HepG2 (cell line): ENCODE results near the gene IL22RA1. TPM values are rescaled to one million over a fixed set of nuclear protein-coding genes. Genes with fewer than 3 reads are reported as not detected.

Experiments used
- ATAC-seq: fragments of 200-7000 bp; cut with Tn5 transposase; 3 replicates; pipeline ENCODE4 v1.9.1; 2020; ENCODE audit warnings: mild to moderate bottlenecking, moderate library complexity
- BruUV-seq: library from RNA; stranded (reverse); fragments of 400-500 nt; replicated peaks from 2 replicates; lab custom pipeline; 2021; lab: Mats Ljungman, UMichigan
- CTCF ChIA-PET: fragments of 300-600 bp; formaldehyde crosslinking; extraction: SDS; loops from one replicate; lab custom pipeline; 2021; ENCODE audit warnings: low total read pairs, inconsistent platforms, low intra/inter-chr PET ratio; lab: Yijun Ruan, JAX
- POLR2A ChIA-PET: fragments of 350-600 bp; sonication (Branson Sonifier 250); formaldehyde crosslinking; loops from one replicate; lab custom pipeline; 2020; ENCODE audit warnings: antibody characterized with exemption, inconsistent platforms; lab: Yijun Ruan, JAX
- DNase-seq: peaks from one replicate; pipeline ENCODE4 v3.0.0-alpha.2; 2015; ENCODE audit warnings: low spot score
- FAIRE-seq: peaks from 3 replicates; lab custom pipeline; 2011; peaks lifted over from hg19 to GRCh38; lab: Jason Lieb, UNC
- H2AFZ ChIP-seq: one replicate; pipeline ENCODE4 v1.6.1; 2011; ENCODE audit warnings: low read length, inconsistent platforms
- H3K27ac ChIP-seq: fragments of 300-600 bp; 3 replicates; pipeline ENCODE4 v1.8.0; 2011; ENCODE audit warnings: mixed run types, mild to moderate bottlenecking, mixed read lengths, low read length, inconsistent platforms; ENCODE audit not compliant: insufficient read depth; ENCODE audit errors: extremely low read length
- H3K27me3 ChIP-seq, 2 experiments: fragments of 200-600 bp in 1 of 2; 2 replicates in 1 of 2; 3 replicates in 1 of 2; pipeline versions ENCODE4 v1.6.0 to v1.8.0; 2011; ENCODE audit warnings: low read length in 2 of 2, mild to moderate bottlenecking in 2 of 2, moderate library complexity in 2 of 2, inconsistent platforms in 1 of 2; ENCODE audit not compliant: insufficient read depth in 2 of 2, control insufficient read depth in 1 of 2
- H3K36me3 ChIP-seq, 2 experiments: fragments of 200-600 bp in 1 of 2; replicated peaks in 1 of 2; 2 replicates in 1 of 2; 3 replicates in 1 of 2; pipeline versions ENCODE4 v1.5.1 to v1.8.0; 2011; ENCODE audit warnings: low read length in 2 of 2, inconsistent platforms in 1 of 2; ENCODE audit not compliant: insufficient read depth in 2 of 2, control insufficient read depth in 1 of 2
- H3K4me1 ChIP-seq: 2 replicates; pipeline ENCODE4 v1.5.1; 2012; ENCODE audit warnings: low read length, inconsistent platforms; ENCODE audit not compliant: insufficient read depth
- H3K4me2 ChIP-seq: 2 replicates; pipeline ENCODE4 v1.6.0; 2011; ENCODE audit warnings: low read depth, low read length, inconsistent platforms
- H3K4me3 ChIP-seq, 3 experiments: fragments of 200-600 bp in 1 of 3; sonication (generic), shearing (Covaris generic) in 1 of 3; replicated peaks in 1 of 3; 2 replicates each; pipeline ENCODE4 v1.5.1; 2011 to 2016; ENCODE audit warnings: low read length in 3 of 3, inconsistent platforms in 2 of 3, low read depth in 2 of 3, mild to moderate bottlenecking in 2 of 3, control low read depth in 1 of 3, mixed read lengths in 1 of 3; ENCODE audit not compliant: insufficient read depth in 1 of 3
- H3K79me2 ChIP-seq: one replicate; pipeline ENCODE4 v1.6.1; 2011; ENCODE audit warnings: low read length, inconsistent platforms; ENCODE audit not compliant: insufficient read depth
- H3K9ac ChIP-seq: 2 replicates; pipeline ENCODE4 v1.6.0; 2011; ENCODE audit warnings: mild to moderate bottlenecking, low read depth, low read length, inconsistent platforms; ENCODE audit not compliant: insufficient read depth
- H3K9me3 ChIP-seq: 2 replicates; pipeline ENCODE4 v1.5.1; 2012; ENCODE audit warnings: mild to moderate bottlenecking, low read length
- H4K20me1 ChIP-seq: 2 replicates; pipeline ENCODE4 v1.6.0; 2011; ENCODE audit warnings: inconsistent platforms, mild to moderate bottlenecking, low read length, moderate library complexity; ENCODE audit not compliant: insufficient read depth
- ERF ChIP-seq: IDR thresholded peaks from 2 replicates; pipeline ENCODE4 v1.6.1; 2018; ENCODE audit warnings: missing biosample characterization, missing genetic modification reagents
- KAT2B ChIP-seq: fragments of 150-350 bp; IDR thresholded peaks from 2 replicates; pipeline ENCODE4 v1.6.1; 2014; ENCODE audit warnings: low read depth, low read length, borderline replicate concordance
- NFATC3 ChIP-seq: sonication (generic); formaldehyde crosslinking; IDR thresholded peaks from 2 replicates; pipeline ENCODE4 v1.5.1; 2020; ENCODE audit warnings: mild to moderate bottlenecking, missing genetic modification reagents
- NPAS2 ChIP-seq: sonication (generic); formaldehyde crosslinking; IDR thresholded peaks from 2 replicates; pipeline ENCODE4 v1.8.0; 2022; ENCODE audit warnings: mild to moderate bottlenecking, missing genetic modification reagents, borderline replicate concordance
- PAF1 ChIP-seq: IDR thresholded peaks from 2 replicates; pipeline ENCODE4 v1.6.1; 2016; ENCODE audit warnings: missing genetic modification reagents, missing compliant biosample characterization
- RAD51 ChIP-seq: fragments of 450-650 bp; IDR thresholded peaks from 2 replicates; pipeline ENCODE4 v1.6.1; 2016; ENCODE audit warnings: borderline replicate concordance
- RFX3 ChIP-seq: IDR thresholded peaks from 2 replicates; pipeline ENCODE4 v1.6.1; 2016; ENCODE audit warnings: missing biosample characterization, missing genetic modification reagents
- SALL1 ChIP-seq: sonication (generic); formaldehyde crosslinking; IDR thresholded peaks from 2 replicates; pipeline ENCODE4 v1.8.0; 2022; ENCODE audit warnings: mild to moderate bottlenecking, missing genetic modification reagents
- SRSF4 ChIP-seq: fragments of 200-400 bp; formaldehyde crosslinking; IDR thresholded peaks from one replicate; pipeline ENCODE4 v1.6.1; 2018; ENCODE audit warnings: mild to moderate bottlenecking, low read depth, low read length, moderate library complexity; ENCODE audit not compliant: poor library complexity, severe bottlenecking
- SRSF9 ChIP-seq: fragments of 200-400 bp; formaldehyde crosslinking; IDR thresholded peaks from 2 replicates; pipeline ENCODE4 v1.6.1; 2018; ENCODE audit warnings: borderline replicate concordance, mild to moderate bottlenecking, low read depth, low read length; ENCODE audit not compliant: insufficient read depth, poor library complexity, severe bottlenecking
- SSRP1 ChIP-seq: IDR thresholded peaks from 2 replicates; pipeline ENCODE4 v1.6.1; 2016; ENCODE audit warnings: control low read depth
- STAG1 ChIP-seq: sonication (generic); formaldehyde crosslinking; IDR thresholded peaks from 2 replicates; pipeline ENCODE4 v1.4.0; 2020; ENCODE audit warnings: missing genetic modification reagents
- TEAD2 ChIP-seq: sonication (generic); formaldehyde crosslinking; IDR thresholded peaks from 2 replicates; pipeline ENCODE4 v1.9.0; 2021; ENCODE audit warnings: missing genetic modification reagents
- ZBTB7A ChIP-seq: sonication (generic); formaldehyde crosslinking; IDR thresholded peaks from 2 replicates; pipeline ENCODE4 v1.8.0; 2022; ENCODE audit warnings: mild to moderate bottlenecking, missing genetic modification reagents
- ZMYM4 ChIP-seq: sonication (generic); formaldehyde crosslinking; IDR thresholded peaks from 2 replicates; pipeline ENCODE4 v1.8.1; 2023; ENCODE audit warnings: mild to moderate bottlenecking, missing genetic modification reagents
- ZNF235 ChIP-seq: sonication (generic); formaldehyde crosslinking; IDR thresholded peaks from 2 replicates; pipeline ENCODE4 v1.8.1; 2023; ENCODE audit warnings: mild to moderate bottlenecking, missing genetic modification reagents, borderline replicate concordance
- ZNF546 ChIP-seq: sonication (generic); formaldehyde crosslinking; conservative IDR thresholded peaks from 2 replicates; pipeline ENCODE4 v1.8.1; 2023; ENCODE audit warnings: mild to moderate bottlenecking, missing genetic modification reagents
- ZNF629 ChIP-seq: sonication (generic); formaldehyde crosslinking; conservative IDR thresholded peaks from 2 replicates; pipeline ENCODE4 v1.5.0; 2020; ENCODE audit warnings: missing genetic modification reagents
- ZNF674 ChIP-seq: sonication (generic); formaldehyde crosslinking; IDR thresholded peaks from 2 replicates; pipeline ENCODE4 v1.5.0; 2020; ENCODE audit warnings: low read depth, mild to moderate bottlenecking, missing genetic modification reagents
- ZNF724P ChIP-seq: sonication (generic); formaldehyde crosslinking; IDR thresholded peaks from 2 replicates; pipeline ENCODE4 v1.8.0; 2022; ENCODE audit warnings: missing genetic modification reagents, borderline replicate concordance
- WGBS: methylation state at CpG from one replicate; pipeline ENCODE4 v1.1.6; 2017; ENCODE audit warnings: low lambda C conversion rate; 5-methylcytosine and 5-hydroxymethylcytosine counted together
- in situ Hi-C: cut with HindIII; loops from 2 replicates; pipeline ENCODE4 v1.10.0; 2017; ENCODE audit warnings: low pct_unique_long_range_greater_than_20kb; ENCODE audit not compliant: extremely low pct_ligation_motif_present
- intact Hi-C: fragments of 100-400 bp; cut with micrococcal nuclease; formaldehyde crosslinking; loops from one replicate; pipeline ENCODE4 v1.10.0; 2022; ENCODE audit not compliant: unreplicated experiment
- polyA plus RNA-seq, 8 experiments: library from polyadenylated mRNA; depleted of rRNA in 3 of 8; stranded (reverse) in 7 of 8; unstranded in 1 of 8; fragments of >200 nt; fragmentation: Illumina TruSeq in 4 of 8; extraction: Trizol in 4 of 8; gene quantifications; 2 replicates each; pipeline versions ENCODE4 v1.2.1 to v1.2.3, GENCODE V29; 2011 to 2016; ENCODE audit warnings: low read depth in 4 of 8, missing spikeins in 1 of 8, mixed read lengths in 1 of 8; ENCODE audit not compliant: insufficient read depth in 1 of 8
- total RNA-seq, 5 experiments: library from RNA; depleted of rRNA; stranded (reverse); fragments of >200 nt; fragmentation: Illumina TruSeq; extraction: Trizol; gene quantifications; 2 replicates each; pipeline ENCODE4 v1.2.3, GENCODE V29; 2016; ENCODE audit warnings: low read depth in 1 of 5
- TF ChIP-seq, protein P1 (sequence below): IDR thresholded peaks from 2 replicates; pipeline ENCODE4 v1.6.1; 2016; ENCODE audit warnings: missing biosample characterization, missing genetic modification reagents, low read depth

The IL22RA1 gene
- total and polyA plus RNA-seq, 2 of the 13 experiments (the other 11 are each of a cell fraction or from before 2014, with no cell fraction given): 4.4 to 10.2 TPM

DNA sequence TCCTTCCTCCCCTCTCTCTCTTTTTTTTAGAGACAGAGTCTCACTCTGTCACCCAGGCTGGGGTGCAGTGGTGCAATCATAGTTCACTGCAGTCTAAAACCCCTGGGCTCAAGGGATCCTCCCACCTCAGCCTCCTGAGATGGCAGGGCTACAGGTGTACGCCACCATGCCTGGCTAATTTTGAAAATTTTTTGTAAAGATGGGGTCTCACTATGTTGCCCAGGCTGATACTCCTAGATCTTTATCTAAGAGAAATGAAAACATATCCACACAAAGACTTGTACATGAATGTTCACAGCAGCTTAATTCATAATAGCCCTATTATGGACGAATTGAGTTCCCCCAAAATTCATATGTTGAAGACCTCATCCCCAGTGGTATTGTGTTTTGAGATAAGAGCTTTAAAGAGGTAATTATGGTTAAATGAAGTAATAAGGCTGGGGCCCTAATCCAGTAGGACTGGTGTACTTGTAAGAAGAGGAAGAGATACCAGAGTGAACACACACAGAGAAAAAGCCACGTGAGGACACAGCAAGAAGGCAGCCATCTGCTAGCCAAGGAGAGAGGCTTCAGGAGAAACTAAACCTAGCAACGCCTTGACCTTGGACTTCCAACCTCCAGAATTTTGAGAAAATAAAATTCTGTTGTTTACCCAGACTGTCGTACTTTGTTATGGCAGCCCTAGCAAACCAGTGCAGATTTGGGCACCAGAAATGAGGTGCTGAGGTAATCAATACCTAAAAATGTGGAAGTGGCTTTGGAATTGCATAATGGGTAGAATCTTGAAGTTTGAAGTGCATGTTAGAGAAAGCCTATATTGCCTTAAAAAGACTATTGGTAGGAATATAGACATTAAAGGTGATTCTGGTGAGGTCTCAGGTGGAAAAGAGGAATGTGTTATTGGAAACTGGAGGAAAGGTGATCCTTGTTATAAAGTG lies 31.0 kb upstream of the IL22RA1 start (continued):
- TF ChIP-seq, protein P1, sequence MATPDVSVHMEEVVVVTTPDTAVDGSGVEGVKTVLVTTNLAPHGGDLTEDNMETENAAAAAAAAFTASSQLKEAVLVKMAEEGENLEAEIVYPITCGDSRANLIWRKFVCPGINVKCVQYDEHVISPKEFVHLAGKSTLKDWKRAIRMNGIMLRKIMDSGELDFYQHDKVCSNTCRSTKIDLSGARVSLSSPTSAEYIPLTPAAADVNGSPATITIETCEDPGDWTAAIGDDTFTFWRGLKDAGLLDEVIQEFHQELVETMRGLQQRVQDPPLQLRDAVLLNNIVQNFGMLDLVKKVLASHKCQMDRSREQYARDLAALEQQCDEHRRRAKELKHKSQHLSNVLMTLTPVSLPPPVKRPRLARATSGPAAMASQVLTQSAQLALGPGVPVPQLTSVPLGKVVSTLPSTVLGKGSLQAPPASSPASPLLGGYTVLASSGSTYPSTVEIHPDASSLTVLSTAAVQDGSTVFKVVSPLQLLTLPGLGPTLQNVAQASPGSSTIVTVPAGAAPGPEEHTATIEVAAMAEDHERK (CRISPR knock-in tag): no peak
- TF ChIP-seq SRSF9 (no peak), ZMYM4 (CRISPR knock-in tag) (no peak), ZNF546 (no peak)

DNA sequence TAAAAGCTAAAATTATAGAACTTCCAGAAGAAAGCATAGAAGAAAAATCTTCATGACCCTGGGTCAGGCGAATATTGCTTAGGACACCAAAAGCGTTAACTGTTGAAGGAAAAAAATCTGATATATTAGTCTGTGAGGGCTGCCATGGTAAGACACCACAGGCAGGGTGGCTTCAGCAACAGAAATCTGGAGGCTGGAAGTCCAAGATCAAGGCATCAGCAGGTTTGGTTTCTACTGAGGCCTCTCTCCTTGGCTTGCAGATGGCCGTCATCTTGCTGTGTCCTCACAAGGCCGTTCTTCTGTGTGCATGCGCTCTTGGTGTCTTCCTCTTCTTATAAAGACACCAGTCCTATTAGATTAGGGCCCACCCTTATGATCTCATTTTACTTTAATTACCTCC lies 29.7 kb upstream of the IL22RA1 start:
- POLR2A ChIA-PET: no interaction called here
- no peak overlapping the region for H3K4me3 ChIP-seq
- H3K9ac ChIP-seq: no peak overlapping the region
- 99% methylated on average over 5 of the region's 5 CpGs for WGBS
- in situ Hi-C loops: no loop called here
- H4K20me1 ChIP-seq: no peaks in the 10 kb centered on the region
- no peaks in the 10 kb centered on the region for H3K9me3 ChIP-seq
- intact Hi-C loops: no loop called here
- H3K4me2 ChIP-seq: no peak overlapping the region
- TF ChIP-seq ZNF235 (CRISPR knock-in tag): no peak
- no peak for TF ChIP-seq ZNF629 (CRISPR knock-in tag)
- TF ChIP-seq STAG1 (CRISPR knock-in tag): no peak
- TF ChIP-seq SALL1 (CRISPR knock-in tag): no peak
- no peak for TF ChIP-seq RAD51
- TF ChIP-seq TEAD2: no peak
- TF ChIP-seq ERF (CRISPR knock-in tag): no peak
- TF ChIP-seq SSRP1 (CRISPR knock-in tag): no peak
- TF ChIP-seq ZBTB7A (CRISPR knock-in tag): no peak
- no peak for TF ChIP-seq NPAS2 (CRISPR knock-in tag)
- TF ChIP-seq RFX3 (CRISPR knock-in tag): no peak
- no peak for TF ChIP-seq NFATC3 (CRISPR knock-in tag)
- no peak for TF ChIP-seq ZNF674 (CRISPR knock-in tag)
- TF ChIP-seq KAT2B: no peak
- TF ChIP-seq SRSF4: no peak
- TF ChIP-seq ZNF724P (CRISPR knock-in tag): no peak
- no peak for TF ChIP-seq PAF1 (CRISPR knock-in tag)
- TF ChIP-seq, all 625 proteins: peak for 0
- no TSS peak for BruUV-seq
- Histone ChIP-seq H3K79me2 (peaks cover 3% of the 10 kb centered on the region), H3K4me1 (no peaks in the 10 kb centered on the region), H3K27me3 (no peaks in the 10 kb centered on the region; a peak in 1 of 5 replicates), H2AFZ (no peak overlapping the region), H3K36me3 (peaks cover 1 to 14% of the 10 kb centered on the region in 2 experiments; a peak in 2 of 5 replicates), H3K27ac (no peak overlapping the region)
- no peak for DNase-seq
- CTCF ChIA-PET: no interaction called here
- FAIRE-seq: no peak
- no peak for ATAC-seq
